Hematopoietic multipotent progenitor cell treated with erythropoietin and hydrocortisone succinate and interleukin-3 and kit ligand, for 17 days (in vitro differentiated cells): ENCODE measurements around the gene CCDC81.
"Not testable (repeated sequence)": the region's sequence is repeated elsewhere in the genome, so short reads cannot be mapped to it uniquely, and the experiment has no call there.

Experiments
- DNase-seq: peaks from one replicate; pipeline ENCODE4 v3.0.0-alpha.2; 2015; ENCODE audit warnings: low spot score

The CCDC81 gene

DNA sequence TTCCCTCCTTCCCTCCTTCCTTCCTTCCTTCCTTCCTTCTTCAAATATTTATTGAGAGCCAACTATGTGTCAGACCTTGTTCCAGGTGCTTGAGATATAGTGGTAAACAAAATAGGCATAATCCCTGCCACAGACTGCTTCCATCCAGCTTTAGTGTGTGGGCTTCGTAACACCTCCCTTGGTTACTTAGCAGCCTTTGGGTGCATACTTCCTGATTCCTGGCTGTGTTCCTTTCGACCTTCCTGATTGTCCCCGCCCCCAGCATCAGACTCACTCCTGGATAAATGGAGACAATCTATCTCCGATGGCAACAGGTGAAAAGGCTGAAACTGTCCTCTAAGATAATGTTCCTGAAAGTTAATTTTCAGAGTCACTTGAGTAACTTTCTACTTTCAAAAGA, 13.5 kb downstream of the CCDC81 start:
- no peak for DNase-seq

DNA sequence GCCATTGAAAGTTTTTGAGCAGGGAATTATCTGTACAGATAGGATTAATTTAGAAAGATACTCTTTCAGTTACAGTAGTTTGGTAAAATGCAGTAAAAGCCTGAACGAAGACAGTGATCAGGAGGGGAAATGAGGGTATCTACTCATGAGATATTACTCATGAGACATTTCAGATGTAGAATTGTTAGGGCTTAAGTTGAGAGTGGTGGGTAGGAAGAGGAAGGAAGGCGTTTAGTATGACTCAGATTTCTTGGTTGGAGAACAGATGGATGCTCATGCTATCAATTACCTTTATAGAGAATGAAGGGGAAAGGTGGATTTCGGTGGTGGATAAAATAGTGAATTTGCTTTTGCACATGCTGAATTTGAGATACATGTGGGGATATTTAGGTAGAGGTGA, 15.8 kb downstream of the CCDC81 start:
- no peak for DNase-seq

DNA sequence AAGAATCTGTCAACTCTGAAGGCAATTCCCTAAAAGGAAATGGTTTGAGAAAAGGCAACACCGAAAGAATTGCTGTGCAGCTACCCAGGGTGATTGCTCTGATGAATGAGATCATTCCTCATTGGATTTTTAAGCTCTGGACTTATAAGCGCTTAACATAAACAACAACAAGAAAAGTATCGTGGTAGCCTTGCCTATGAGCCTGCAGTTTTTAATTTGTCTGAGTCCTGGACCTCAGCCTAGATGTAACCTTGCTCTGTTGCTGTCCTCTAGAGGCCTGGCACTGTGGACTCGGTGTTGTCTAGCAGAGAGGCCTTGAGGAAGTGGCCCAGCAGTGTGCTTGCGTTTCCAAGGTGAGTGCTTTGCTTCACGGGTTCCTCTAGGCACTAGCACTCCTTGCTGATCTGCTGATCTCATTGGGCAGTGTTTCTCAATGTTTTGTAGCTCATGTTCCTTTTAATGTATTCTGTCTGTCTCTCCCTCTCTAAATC, 20.4 kb downstream of the CCDC81 start:
- DNase-seq: no peak

DNA sequence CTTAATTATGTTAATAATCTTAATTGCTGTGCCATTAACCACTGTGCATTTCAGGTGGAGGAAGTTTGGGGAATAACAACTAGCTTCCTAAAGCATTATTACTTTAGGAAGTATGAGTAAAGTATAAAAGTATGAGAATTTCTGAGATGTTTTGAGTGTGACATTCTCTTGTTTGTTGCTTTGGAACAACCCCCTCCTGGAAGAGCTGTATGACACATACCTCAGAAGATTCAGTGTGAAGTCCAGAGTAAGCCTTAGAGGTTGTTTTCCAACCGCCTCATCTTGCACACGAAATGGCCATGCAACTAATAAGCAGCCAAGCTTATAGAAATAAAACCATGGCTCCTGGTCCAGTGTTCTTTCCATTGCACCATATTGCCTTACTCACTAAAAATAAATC, 21.7 kb downstream of the CCDC81 start:
- DNase-seq: no peak

DNA sequence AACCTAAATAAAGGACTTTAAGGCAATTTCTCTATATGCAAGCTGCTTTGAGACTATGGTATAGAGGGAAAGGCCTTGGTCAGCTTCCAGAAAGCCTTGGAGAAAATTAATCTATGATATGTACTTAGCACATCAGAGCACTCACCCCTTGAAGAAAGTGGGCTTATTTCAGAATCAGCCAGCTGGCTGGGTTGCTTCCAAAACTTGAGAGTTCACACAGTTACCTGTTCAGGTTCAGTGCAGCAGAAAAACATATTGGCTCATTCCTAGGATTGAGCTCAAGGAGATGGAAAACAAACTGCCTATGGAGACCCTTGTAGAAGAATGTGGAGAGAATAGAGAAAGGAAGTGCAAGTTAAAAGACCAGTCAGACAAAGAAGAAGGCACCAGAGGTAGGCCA, 22.7 kb downstream of the CCDC81 start:
- DNase-seq: no peak

DNA sequence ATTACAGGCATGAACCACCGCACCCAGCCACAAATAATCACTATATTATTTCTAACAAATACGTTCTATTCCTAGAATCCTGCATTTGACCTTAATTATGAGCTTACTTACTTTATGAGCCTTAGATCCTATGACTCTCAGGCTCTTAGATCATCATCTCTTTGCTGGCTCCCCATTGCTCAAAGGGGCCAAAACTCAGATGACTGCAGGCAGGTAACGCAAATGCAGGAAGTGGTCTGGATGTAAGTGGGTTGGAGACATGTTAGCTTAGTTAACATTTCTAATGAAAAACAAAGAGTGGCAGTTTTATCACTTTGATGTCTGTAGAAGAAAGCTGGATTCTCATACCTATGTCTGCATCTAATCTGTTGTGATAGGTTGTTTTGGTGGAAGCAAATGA, 23.4 kb downstream of the CCDC81 start:
- DNase-seq: no peak

DNA sequence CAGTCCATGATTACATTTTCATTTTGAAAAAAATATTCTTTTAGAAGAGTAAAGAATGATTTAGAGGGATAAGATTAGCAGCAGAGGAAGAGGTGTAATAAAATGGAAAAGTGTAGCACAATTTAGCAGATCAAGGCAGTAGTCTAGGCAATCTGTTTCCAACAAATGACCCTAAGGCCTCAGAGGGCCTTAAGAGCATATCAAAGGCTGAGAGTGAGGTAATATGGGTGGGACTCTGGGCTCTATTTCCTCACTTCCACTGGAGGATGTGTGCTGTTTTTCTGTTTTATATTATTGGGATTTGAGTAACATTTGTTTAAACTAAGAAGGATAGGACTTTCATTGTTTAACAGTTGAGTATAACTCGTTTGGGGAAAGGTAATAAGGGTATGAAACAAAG, 28.8 kb downstream of the CCDC81 start:
- no peak for DNase-seq

DNA sequence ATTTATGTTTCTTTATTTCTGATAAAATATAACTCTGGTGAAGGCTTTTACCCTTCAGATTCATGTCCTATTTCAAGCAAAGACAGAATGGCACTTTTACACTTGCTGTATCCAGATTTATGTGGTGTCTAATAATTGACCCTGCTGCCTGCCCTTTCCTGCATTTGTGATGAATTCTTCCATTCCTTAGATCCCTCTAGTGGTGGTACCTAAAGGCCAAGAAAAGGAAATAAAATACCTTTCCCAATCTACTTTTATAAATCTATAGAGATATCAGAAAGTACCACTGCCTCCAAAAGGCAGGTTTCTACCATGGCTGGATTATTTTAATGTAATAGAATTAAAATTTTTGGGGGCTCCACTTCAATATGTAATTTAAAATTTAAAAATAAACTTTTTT, 34.2 kb downstream of the CCDC81 start:
- no peak for DNase-seq

DNA sequence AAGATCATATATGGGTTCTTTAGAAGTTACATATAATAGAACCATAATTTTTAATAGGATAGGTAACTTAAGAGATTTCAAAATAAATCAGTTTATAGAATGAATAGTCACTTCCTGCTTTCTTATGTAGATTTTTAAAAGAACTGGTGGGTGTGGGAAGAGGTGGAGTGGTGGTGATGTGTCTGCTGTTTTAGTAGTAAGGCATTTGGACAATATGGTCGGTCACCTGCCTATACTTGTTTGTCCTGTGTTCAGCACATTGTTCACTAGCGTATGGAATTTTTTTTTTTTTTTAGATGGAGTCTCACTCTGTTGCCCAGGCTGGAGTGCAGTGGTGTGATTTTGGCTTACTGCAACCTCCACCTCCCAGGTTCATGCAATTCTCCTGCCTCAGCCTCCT, 39.3 kb downstream of the CCDC81 start:
- no peak for DNase-seq

DNA sequence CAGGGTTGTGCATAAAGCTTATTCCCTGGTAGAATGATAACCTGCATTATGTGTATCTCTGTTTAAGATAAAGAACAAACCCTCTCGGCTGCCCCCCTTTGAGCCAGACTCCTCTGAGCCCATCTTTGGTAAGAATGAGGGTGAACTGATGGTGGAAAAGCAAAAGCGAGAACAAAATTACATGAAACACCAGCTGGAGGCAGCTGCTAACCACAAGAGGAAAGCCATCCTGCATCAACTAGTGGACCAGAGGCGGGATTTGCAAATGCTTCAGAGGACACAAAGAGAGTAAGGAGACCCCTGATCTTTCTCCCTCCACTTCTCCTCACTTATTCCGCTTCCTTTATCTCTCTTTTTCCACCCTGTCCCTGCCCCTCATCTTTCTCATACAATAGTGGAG, 40.3 kb downstream of the CCDC81 start:
- no peak for DNase-seq

DNA sequence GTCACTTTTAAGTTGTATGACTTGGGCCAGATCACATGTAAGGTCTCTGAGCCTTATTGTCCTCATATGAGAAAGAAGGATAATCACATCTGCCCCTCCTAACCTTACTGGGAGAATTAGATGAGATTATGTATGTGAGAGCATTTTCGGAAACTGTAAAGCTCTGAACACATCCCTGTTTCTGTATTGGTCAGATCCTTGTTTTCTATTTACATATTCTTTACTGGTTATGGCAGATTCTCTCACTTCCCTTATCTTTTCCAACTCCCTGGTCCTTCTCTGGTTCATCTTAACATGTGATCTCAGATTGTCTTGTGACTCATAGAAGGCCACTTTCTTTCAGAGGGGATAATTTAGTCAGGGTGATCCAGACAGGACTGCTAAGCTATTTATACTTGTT, 41.8 kb downstream of the CCDC81 start:
- DNase-seq: no peak

DNA sequence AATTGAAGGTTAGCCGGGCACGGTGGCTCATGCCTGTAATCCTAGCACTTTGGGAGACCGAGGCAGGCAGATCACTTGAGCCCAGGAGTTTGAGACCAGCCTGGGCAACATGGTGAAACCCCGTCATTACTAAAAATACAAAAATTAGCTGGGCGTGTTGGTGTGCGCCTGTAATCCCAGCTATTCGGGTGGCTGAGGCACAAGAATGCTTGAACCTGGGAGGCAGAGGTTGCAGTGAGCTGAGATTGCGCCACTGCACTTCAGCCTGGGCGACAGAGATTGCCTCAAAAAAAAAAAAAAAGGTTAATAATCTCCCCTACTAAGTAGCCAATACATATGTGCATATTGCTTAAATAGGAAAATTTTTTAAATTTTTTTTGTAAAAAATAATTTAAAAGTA, 42.3 kb downstream of the CCDC81 start:
- DNase-seq: not testable (repeated sequence)

DNA sequence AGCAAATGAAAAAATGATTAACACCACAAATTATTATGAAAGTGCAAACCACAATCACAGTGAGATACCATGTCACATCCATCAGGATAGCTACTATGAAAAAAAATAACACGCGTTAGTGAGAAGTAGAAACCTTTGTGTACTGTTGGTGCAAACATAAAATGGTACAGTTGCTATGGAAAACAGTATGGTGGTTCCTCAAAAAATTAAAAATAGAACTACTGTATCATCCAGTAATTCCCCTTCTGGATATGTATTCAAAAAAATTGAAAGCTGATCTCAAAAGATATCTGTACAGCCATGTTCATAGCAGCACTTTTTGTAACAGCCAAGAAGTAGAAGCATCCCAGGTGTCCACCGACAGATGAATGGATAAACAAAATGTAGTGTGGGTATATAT, 43.4 kb downstream of the CCDC81 start:
- DNase-seq: no peak

DNA sequence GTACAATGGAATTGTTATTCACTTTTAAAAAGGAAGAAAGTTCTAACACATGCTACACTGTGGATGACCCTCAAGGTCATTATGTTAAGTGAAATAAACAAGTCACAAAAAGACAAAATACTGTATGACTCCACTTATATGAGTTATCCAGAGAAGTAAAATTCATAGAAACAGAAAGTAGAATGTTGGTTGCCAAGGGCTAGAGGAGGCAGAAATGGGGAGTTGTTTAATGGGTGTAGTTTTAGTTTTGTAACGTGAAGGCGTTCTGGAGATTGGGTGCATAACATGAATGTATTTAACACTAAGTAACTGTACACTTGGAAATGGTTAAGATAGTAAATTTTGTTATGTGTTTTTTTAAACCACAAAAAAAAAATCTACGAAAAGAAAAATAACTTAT, 43.8 kb downstream of the CCDC81 start:
- DNase-seq: no peak

DNA sequence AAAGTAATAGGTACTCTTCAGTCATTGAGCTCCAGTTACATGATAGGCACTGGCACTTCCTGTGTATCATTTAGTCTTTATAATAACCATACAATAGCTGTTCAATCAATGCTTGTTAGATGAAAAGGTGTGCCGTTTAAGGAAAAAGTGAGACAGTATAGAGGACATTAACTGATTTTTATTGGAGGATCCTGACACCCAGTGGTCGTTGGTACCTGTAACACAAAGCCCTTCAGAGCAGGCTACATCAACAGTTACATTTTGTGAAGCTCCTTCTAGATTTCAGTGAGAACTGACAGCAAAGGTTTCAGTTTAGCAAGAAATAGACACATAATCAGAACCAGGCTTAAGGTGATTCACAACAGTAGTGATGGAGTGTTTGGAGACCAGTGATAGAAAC, 44.2 kb downstream of the CCDC81 start:
- no peak for DNase-seq

DNA sequence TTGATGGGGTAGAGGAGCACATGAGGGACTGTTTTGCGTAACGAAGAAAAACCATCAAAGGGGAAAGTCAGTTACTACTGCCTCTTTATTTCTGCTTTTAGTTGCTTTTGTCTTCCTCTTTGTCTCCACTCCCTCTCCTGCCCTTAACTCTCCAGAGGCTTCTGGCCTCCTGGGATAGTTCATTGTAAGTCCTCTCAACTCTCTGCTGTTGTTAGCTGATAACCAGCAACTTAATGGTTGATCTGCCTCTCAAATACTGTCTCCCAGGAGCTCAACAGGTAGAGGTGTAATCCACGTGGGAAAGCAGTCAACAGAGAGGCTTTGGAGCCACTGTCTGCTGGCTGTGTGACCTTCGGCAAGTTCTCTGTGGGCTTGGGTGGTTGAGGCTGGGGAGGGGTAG, 47.3 kb downstream of the CCDC81 start:
- DNase-seq: no peak

DNA sequence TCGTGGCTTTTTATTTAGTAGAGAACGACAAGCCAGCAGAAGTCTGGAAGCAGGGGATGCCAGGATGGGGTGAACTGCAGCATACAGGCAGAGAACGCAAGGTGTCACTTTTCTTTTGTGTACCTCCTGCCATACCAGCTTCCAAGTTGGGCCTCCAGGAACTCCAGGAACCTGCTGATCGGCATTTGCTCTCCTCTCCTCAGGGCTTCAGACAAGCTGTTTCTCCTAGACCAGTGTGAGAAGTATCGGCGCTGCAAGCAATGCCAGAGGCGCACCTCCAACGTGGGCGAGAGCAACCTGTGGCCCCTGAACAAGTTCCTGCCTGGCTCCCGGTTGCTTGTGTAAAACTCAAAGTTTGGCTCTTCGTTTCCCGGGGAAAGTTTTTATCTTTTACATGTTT, 47.7 kb downstream of the CCDC81 start:
- DNase-seq: no peak

DNA sequence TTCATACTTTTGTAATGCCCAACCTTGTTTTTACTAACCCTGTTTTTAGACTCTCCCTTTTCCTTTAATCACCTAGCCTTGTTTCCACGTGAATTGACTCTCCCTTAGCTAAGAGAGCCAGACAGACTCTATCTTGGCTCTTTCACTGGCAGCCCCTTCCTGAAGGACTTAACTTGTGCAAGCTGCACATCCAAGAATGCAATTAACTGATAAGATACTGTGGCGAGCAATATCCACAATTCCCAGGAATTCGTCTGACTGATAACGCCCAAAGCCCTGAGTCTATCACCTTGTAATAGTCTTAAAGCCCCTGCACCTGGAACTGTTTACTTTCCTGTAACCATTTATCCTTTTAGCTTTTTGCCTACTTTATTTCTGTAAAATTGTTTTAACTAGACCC, 48.8 kb downstream of the CCDC81 start:
- not testable (repeated sequence) for DNase-seq

DNA sequence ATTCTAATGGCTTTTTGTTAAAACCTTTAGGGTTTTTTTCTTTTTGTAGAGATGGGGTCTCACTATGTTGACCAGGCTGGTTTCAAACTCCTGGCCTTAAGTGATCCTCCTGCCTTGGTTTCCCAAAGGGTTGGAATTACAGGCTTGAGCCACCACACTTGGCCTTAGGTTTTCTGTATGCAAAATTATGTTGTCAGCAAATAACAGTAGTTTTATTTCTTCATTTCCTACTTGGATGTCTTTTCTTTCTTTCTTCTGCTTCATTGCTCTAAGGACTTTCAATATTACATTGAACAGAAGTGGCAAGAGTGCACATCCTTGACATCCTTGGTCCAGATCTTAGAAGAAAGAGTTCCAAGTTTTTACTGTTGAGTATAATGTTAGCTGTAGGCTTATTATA, 52.8 kb downstream of the CCDC81 start:
- DNase-seq: no peak

DNA sequence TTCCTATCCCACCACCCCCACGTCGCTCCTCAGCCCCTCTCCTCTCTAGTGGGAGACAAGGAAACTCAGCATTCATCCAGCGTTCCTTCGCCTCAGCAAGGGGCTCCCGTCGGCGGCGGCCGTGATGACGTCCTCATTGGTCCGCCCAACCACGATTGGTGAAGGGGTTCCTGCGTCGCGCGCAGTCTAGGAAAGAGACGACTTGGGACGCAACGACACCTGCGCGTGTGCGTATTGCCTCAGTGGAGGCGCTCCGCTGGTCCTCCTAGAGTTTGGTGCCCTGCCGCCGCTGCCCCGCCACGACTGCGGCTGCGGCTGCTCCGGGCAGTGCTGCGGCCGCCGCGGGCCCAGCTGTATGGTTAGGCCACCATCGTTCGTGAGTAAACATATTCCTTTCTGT, 56.6 kb downstream of the CCDC81 start:
- no peak for DNase-seq

DNA sequence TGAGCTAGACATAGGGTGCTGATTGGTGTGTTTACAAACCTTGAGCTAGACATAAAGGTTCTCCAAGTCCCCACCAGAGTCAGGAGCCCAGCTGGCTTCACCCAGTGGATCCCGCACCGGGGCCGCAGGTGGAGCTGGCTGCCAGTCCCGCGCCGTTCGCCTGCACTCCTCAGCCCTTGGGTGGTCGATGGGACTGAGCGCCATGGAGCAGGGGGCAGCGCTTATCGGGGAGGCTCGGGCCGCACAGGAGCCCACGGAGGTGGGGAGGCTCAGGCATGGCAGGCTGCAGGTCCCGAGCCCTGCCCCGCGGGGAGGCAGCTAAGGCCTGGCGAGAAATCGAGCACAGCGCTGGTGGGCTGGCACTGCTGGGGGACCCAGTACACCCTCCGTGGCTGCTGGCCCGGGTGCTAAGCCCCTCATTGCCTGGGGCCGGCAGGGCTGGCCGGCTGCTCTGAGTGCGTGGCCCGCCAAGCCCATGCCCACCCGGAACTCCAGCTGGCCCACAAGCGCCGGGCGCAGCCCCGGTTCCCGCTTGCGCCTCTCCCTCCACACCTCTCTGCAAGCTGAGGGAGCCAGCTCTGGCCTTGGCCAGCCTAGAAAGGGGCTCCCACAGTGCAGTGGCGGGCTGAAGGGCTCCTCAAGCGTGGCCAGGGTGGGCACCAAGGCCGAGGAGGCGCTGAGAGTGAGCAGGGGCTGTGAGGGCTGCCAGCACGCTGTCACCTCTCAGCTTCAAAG, 58.8 kb downstream of the CCDC81 start:
- not testable (repeated sequence) for DNase-seq

DNA sequence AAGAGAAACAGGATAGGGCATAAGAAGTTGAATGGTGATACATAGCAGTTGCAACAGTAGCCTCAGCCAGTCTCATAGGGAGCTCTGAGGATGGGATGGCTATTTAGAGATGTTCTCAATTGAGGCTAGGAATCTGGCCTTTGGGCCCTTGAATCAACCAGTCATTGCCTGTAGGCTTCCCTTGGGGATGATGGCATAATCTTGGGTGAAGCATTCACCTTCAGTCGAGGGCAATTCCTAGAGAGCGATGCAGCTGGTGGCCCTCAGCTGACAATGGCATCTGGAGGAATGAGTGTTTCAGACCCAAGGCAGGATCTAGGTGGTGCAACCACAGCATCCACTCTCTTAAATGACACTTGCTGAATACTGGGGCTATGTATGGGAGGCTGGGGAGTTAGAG, 61.0 kb downstream of the CCDC81 start:
- DNase-seq: no peak

DNA sequence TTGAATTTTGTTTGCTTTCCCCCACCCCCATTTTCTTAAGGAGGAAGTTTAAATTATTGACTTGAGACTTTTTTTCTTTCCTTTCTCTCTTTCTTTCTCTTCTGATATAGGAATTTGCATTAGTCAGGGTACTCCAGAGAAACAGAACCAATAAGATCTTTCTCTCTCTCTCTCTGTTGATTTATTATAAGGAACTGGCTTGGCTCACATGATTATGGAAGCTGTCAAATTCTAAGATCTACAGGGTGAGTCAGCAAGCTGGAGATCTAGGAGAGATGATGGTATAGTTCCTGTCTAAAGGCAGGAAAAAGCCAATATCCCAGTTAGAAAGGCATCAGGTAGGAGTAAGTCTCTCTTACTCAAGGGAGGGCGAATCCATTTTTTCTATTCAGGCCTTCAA, 64.0 kb downstream of the CCDC81 start:
- DNase-seq: no peak

DNA sequence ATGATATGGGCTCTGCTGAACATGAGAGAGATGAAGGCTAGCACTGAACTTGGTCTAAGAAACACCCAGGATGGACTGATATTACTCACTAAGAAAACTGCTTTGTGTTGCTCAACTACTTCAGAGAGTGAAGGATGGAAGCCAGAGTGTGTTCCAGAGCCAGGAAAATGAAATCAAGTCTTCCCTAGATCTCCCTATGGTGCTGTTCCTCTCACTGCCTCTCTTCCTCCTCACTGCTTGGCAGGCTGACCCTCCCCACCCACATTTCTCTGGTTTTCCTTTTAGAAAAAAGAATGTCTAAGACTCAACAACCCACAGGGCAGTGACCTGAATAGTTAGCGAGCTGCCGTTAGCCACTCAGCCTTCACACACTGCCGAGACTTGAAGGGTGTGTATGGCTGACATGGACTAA, 65.6 kb downstream of the CCDC81 start:
- no peak for DNase-seq

DNA sequence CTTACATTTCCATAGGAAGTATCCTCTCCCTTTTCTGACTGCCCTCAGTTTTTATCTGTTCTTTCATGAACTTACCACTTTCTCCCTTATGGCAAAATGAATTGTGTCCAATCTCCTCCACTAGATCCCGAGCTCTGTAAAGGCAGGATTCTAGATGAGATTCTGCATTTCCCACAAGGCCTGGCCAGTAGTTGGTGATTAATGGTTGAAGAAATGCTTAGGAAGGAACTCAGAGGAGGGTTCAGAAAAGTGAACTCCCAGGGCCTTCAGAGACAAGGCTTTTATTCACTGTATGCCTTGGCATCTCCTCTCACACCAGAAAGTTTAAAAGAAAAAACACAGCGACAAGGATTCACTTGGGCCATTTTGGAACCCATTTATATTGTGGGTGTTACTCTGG, 66.2 kb downstream of the CCDC81 start:
- no peak for DNase-seq
